Cardiac fibroblast (primary cell): ENCODE data around the gene KCNQ2.

ENCODE experiments used
- DNase-seq, 2 donors: peaks; one replicate each; pipeline versions ENCODE4 v3.0.0 to v3.0.0-alpha.2; 2010; ENCODE audit warnings: low read depth in 2 of 2
- H3K4me3 ChIP-seq, 2 donors: replicated peaks in 1 of 2; 1 replicate in 1 of 2; 2 replicates in 1 of 2; pipeline ENCODE4 v1.5.1; 2011; ENCODE audit warnings: low read depth in 2 of 2, low read length in 2 of 2, mild to moderate bottlenecking in 2 of 2, moderate library complexity in 1 of 2
- TF ChIP-seq, protein P1 (sequence below): IDR thresholded peaks from one replicate; pipeline ENCODE4 v1.5.1; 2011; ENCODE audit warnings: low read depth, mild to moderate bottlenecking, low read length, inconsistent platforms

KCNQ2 gene

DNA sequence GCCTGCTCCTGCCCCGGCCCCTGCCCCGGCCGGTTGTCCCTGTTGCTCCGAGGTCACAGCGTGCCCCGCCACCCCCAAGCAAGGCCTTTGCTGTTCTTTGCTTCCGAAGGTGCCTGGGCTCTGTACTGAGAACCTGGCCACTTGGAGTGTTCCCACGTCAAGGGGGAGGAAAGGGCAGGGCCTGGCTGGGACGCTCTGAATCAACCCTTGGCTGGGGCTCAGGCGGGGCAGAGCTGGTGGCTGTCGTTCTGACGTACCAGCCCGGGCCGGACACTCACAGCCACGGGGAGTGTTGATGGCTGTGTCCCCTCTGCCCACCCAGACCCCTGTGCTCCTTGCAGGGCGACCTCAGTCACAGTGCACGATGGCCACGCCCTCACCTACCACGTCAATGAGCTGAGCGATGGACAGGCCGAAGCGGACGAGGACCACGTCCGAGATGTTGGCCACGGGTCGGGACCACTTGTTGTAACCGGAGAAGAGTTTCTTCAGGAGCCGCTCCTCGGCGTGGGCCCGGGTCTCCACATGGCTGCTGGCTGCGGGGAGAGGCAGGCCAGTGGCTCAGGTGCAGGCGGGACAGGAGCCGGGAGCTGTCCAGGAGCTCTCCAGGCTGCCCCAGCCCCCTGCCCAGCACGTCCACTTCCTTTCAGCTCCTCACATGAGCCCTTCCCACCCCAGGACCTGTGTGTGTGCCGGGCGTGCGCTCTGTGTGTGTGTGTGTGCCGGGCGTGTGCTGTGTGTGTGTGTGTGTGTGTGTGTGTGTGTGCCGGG, 113.1 kb downstream of the KCNQ2 start:
- TF ChIP-seq, protein P1, sequence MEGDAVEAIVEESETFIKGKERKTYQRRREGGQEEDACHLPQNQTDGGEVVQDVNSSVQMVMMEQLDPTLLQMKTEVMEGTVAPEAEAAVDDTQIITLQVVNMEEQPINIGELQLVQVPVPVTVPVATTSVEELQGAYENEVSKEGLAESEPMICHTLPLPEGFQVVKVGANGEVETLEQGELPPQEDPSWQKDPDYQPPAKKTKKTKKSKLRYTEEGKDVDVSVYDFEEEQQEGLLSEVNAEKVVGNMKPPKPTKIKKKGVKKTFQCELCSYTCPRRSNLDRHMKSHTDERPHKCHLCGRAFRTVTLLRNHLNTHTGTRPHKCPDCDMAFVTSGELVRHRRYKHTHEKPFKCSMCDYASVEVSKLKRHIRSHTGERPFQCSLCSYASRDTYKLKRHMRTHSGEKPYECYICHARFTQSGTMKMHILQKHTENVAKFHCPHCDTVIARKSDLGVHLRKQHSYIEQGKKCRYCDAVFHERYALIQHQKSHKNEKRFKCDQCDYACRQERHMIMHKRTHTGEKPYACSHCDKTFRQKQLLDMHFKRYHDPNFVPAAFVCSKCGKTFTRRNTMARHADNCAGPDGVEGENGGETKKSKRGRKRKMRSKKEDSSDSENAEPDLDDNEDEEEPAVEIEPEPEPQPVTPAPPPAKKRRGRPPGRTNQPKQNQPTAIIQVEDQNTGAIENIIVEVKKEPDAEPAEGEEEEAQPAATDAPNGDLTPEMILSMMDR: no peak
- H3K4me3 ChIP-seq: no peak overlapping the region
- DNase-seq: no peak

DNA sequence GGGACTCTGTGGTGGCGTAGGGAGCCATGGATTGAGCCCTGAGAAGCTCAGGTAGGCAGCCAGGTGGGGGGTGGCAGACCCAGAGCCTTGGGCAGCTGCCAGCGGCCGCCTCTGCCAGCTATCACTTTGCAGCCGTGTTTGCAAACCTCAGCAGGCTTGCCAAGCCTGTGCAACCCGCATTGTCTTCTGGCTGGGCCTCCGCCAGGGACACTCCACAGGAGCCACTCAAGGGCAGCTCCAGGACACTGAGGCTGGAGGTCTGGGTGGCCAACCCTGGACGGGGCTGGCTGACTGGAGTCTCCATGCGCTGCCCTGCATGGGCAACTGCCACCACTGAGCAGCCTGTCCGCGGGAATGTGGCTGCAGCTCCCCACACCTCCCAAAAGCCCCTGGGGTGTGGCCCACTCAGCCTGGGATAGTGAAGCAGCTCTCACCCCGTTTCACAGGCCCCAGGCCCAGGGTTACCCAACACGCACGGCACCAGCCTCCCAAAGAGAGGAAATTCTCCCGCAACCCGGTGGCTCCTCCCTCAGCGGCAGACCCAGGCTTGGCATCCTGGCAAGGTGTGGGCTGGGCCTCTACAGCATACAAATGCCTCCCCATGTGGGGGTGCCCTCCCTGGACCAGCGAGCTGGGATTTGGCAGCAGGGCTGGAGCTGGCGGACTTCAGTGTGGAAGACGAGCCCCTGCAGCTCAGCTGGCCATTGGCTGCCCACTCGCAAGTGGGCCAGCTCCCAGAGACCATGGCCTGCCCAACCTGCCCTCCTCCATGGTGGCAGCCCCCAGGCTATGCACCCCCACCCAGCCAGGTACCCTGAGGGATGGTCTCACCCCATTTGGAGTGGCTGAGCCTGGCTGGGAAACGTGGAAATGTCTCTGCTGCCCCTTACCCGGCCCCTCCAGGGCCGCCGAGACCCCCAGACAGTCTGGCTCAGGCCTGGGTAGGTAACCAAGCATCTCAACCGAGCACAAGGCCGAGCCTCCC, 114.2 kb downstream of the KCNQ2 start:
- DNase-seq: no peak
- TF ChIP-seq, protein P1: no peak
- H3K4me3 ChIP-seq: no peak overlapping the region

DNA sequence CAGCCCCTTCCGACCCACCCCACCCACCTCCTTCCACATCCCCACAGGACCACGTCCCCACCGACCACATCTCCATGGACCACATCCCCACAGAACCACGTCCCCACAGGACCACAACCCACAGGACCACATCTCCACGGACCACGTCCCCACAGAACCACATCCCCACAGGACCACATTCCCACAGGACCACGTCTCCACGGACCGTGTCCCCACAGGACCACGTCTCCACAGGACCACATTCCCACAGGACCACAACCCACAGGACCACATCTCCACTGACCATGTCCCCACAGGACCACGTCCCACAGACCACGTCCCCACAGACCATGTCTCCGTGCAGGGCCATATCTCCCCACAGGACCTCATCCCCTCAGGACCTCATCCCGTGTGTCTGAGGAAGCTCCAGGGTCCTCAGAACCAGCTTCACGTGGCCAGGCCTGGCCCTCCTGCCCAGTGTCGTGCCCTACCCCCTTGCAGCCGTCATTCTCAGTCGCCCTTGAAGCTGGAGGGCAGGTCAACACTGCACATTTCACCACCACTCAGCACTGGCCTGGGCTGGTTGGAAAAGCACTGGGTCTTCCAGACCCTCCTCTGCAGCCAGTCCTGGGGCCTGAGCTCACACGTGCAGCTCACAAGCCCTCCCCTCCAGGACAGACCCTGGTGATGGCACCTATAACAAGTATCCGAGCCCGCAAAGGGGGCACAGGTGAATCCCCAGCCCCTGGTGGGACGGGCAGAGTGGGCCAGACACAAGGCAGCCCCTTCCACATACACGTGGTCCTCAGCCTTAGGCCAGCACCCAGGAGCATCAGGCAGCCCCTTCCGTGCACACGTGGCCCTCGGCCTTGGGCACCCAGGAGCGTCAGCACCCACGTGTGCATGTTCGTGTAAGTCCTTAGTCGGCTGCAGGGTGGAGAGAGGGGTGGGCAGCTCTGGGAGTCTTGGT, 115.2 kb downstream of the KCNQ2 start:
- no peak for DNase-seq
- no peak overlapping the region for H3K4me3 ChIP-seq
- TF ChIP-seq, protein P1: no peak

DNA sequence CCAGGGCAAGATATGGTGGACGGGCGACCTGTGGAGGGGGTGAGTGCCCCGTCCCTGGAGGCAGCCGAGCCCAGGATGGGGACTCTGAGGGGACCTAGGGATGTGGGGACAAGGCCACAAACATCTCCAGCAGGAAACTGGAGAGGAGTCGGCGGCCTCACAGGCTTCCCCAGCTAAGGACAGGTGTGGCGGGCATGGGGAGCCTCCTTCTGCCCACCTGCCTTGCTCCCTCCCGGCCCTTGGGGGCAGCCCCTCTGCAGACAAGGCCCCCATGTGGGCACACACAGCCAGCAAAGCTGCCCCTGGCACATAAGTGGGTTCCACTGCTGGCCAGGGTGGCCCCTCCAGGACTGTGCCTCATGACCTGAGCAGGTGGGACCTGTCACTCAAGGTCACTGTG, 115.9 kb downstream of the KCNQ2 start:
- DNase-seq: no peak
- TF ChIP-seq, protein P1: no peak

DNA sequence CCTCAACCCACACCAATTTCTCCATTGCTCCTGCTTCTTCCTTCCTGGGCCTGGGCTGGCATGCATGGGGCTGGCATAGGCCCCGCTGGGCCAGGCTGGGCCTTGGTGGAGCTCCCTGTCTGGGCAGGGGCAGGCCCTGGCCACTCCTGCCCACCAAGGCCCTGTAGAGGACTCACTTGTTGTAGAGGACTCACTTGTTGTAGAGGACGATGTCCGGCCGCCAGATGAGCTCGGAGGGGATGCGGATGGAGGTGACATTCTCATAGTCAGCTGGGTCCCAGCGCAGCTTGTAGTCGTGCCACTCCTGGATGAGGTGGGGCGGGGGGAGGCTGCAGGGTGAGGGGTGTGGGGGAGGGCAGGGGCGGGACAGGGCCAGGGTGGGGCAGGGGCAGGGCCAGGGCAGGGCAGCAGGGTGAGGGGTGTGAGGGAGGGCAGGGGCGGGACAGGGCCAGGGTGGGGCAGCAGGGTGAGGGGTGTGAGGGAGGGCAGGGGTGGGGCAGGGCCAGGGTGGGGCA, 116.6 kb downstream of the KCNQ2 start:
- TF ChIP-seq, protein P1: no peak
- DNase-seq: no peak
- H3K4me3 ChIP-seq: no peak overlapping the region

More for the DNA sequence above, 115.9 kb downstream of the KCNQ2 start:
- no peak overlapping the region for H3K4me3 ChIP-seq
